ENCODE results near the gene BAG2.

DNA sequence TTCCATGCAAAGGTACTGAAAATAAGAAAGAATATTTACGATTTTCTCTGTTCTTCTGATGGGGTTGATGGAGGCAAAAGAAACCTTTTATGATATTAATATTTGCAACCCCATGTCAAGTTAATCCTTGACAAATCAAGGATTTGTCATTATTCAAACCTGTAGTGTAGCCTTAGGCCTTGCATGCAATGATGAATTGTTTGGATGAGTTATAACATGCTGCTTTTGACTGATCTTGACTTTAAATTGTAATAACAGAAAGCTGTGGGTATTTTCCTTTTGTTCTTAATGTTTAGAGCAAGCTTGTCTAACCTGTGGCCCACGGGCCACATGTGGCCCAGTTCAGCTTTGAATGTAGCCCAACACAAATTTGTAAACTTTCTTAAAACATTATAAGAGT is 13.0 kb upstream of the BAG2 start:
- TF ChIP-seq, protein P1, sequence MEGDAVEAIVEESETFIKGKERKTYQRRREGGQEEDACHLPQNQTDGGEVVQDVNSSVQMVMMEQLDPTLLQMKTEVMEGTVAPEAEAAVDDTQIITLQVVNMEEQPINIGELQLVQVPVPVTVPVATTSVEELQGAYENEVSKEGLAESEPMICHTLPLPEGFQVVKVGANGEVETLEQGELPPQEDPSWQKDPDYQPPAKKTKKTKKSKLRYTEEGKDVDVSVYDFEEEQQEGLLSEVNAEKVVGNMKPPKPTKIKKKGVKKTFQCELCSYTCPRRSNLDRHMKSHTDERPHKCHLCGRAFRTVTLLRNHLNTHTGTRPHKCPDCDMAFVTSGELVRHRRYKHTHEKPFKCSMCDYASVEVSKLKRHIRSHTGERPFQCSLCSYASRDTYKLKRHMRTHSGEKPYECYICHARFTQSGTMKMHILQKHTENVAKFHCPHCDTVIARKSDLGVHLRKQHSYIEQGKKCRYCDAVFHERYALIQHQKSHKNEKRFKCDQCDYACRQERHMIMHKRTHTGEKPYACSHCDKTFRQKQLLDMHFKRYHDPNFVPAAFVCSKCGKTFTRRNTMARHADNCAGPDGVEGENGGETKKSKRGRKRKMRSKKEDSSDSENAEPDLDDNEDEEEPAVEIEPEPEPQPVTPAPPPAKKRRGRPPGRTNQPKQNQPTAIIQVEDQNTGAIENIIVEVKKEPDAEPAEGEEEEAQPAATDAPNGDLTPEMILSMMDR (conservative IDR thresholded peaks at IDR 0.05) = no peak
- no peak for TF ChIP-seq ZFX (IDR thresholded peaks at IDR 0.05)
